Measurements from ENCODE around the gene TBC1D22B. TPM values are rescaled to one million over a fixed set of nuclear protein-coding genes. Genes with fewer than 3 reads are reported as not detected.

Gene TBC1D22B
- total and polyA plus RNA-seq, 8 donors, result 3.5 to 16.3 (median 6.2) TPM

DNA sequence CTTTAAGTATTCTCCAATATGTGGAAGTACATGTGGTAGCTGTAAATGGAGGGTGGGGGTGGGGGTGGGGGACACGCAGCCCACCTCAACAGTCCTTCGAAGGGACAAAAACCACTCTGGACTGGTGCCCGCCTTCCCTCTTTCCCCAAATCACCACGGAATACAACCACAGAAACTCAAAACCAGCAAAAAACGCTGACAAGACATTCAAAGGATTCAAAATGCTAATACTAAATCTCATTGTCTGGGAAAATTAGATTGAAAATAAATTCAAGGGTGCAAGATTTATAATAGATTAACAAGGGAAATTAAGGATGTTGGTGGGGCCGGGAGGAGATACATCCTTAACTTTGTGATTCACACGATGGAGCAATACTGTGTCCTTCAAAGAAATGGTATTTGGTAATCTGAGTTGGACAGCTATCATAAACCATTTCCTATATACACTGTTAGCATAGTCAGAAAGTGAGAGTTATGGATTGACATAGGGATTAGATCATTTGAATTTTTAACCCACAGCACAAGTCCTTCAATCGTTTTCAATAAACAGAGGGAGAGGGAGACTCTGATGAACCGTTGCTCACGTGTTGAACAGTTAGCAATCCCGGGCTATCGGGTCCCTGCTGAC, 766 bp upstream of the TBC1D22B start:
- intact Hi-C loops (cut with DNase I; ENCODE audit: low total_unique reads), result no loop called here
- no peak for TF ChIP-seq EP300 (IDR thresholded peaks at IDR 0.05)
- TF ChIP-seq CTCF (IDR thresholded peaks at IDR 0.05), result no peak
- TF ChIP-seq POLR2A (IDR thresholded peaks at IDR 0.05), result no peak
- TF ChIP-seq POLR2AphosphoS5 (IDR thresholded peaks at IDR 0.05), result no peak
- no peak for DNase-seq
- H3K27ac ChIP-seq, result peak overlapping the region in 4 of 5 donors; percentile 85 to 91 (median 90)
- 50 to 56% (median 53%) methylated on average over 12 of the region's 12 CpGs for WGBS, 5 donors
- H3K4me3 ChIP-seq, result peak overlapping the region; percentile 68 to 87 (median 80)
- H3K36me3 ChIP-seq, result no peaks in the 10 kb centered on the region
- peaks cover 8 to 39% (median 25%) of the 10 kb centered on the region in 4 donors for H3K4me1 ChIP-seq
- H3K27me3 ChIP-seq, result no peaks in the 10 kb centered on the region
- no peaks in the 10 kb centered on the region for H3K9me3 ChIP-seq

DNA sequence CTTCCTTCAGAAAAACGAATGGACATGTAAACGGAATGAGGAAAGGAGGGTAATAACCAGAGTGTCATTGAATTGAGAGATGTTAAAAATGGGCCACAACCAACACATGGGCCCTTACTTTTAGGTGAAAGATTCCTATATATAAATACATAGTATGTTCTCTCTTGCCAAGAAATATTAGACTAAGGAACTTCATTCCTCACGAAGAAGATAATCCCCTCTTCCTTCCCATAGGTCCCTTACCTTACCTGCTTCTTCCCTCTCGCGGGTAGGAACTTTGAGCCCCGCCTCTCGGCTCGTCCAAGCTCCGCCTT, 295 bp upstream of the TBC1D22B start:
- no peaks in the 10 kb centered on the region for H3K9me3 ChIP-seq
- H3K27ac ChIP-seq, result peak overlapping the region in 4 of 5 donors; percentile 85 to 91 (median 90)
- intact Hi-C loops (cut with DNase I; ENCODE audit: low total_unique reads), result no loop called here
- H3K4me3 ChIP-seq, result peak overlapping the region; percentile 68 to 87 (median 80)
- no peaks in the 10 kb centered on the region for H3K36me3 ChIP-seq
- H3K4me1 ChIP-seq, result peaks cover 11 to 39% (median 28%) of the 10 kb centered on the region in 4 donors
- TF ChIP-seq CTCF (IDR thresholded peaks at IDR 0.05), result no peak
- TF ChIP-seq EP300 (IDR thresholded peaks at IDR 0.05), result no peak
- no peak for TF ChIP-seq POLR2AphosphoS5 (IDR thresholded peaks at IDR 0.05)
- no peak for TF ChIP-seq POLR2A (IDR thresholded peaks at IDR 0.05)
- 0 to 2% (median 1%) methylated on average over 9 of the region's 9 CpGs for WGBS, 5 donors
- H3K27me3 ChIP-seq, result no peaks in the 10 kb centered on the region
- no peak for DNase-seq

- Histone ChIP-seq H3K36me3 (no peaks in the 10 kb centered on the region), H3K4me1 (peaks cover 14 to 51% (median 35%) of the 10 kb centered on the region in 4 donors), H3K27ac (peak overlapping the region; percentile 85 to 91 (median 89)), H3K4me3 (peak overlapping the region; percentile 68 to 87 (median 80)), H3K27me3 (no peaks in the 10 kb centered on the region), H3K9me3 (no peaks in the 10 kb centered on the region)
- 11 to 15% (median 12%) methylated on average over 10 to 11 of the region's 11 CpGs for WGBS, 5 donors
- intact Hi-C loops (cut with DNase I; ENCODE audit: low total_unique reads), result no loop called here
- no peak for TF ChIP-seq POLR2A (IDR thresholded peaks at IDR 0.05)
- TF ChIP-seq CTCF (IDR thresholded peaks at IDR 0.05), result no peak
- no peak for TF ChIP-seq POLR2AphosphoS5 (IDR thresholded peaks at IDR 0.05)
- TF ChIP-seq EP300 (IDR thresholded peaks at IDR 0.05), result no peak
- no peak for DNase-seq
Observed at GRCh38 chr6:37258405-37259105, 983 bp downstream of the TBC1D22B start.

DNA sequence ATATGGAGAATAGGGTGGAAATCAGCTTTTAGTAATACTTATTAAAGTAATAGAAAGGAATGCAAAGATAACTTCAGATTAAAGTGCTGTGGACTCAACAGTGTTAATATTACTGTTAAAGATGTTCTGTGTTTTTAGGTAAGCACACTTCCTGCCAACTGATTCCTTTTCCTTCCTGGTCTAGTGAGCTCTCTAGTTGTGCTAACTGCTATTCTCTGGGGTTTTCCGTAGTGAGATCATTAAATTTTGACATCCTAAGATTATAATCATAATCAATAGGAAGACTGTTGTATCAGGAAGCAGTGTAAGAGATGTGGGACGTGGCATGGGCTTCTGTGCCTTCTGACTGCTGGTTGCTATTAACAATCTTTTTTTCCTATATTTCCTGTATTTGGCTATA, 1.6 kb downstream of the TBC1D22B start:
- DNase-seq, result no peak
- intact Hi-C loops (cut with DNase I; ENCODE audit: low total_unique reads), result no loop called here
- no peaks in the 10 kb centered on the region for H3K9me3 ChIP-seq
- H3K27me3 ChIP-seq, result no peaks in the 10 kb centered on the region
- WGBS, 5 donors, result 19 to 35% (median 29%) methylated on average over 2 of the region's 2 CpGs
- TF ChIP-seq POLR2A (IDR thresholded peaks at IDR 0.05), result no peak
- TF ChIP-seq POLR2AphosphoS5 (IDR thresholded peaks at IDR 0.05), result no peak
- peak overlapping the region in 3 of 5 donors; percentile 38 to 91 (median 89) for H3K27ac ChIP-seq
- H3K4me1 ChIP-seq, result peaks cover 14 to 54% (median 37%) of the 10 kb centered on the region in 4 donors
- H3K4me3 ChIP-seq, result peak overlapping the region in 2 of 4 donors; percentile 84 to 87
- no peaks in the 10 kb centered on the region for H3K36me3 ChIP-seq
